LNCaP clone FGC (cell line): Measurements from ENCODE around the gene APLF.

ENCODE experiments used
- DNase-seq: peaks from one replicate; pipeline ENCODE4 v3.0.0-alpha.2; 2011; ENCODE audit warnings: low read depth
- H3K4me3 ChIP-seq: 2 replicates; pipeline ENCODE4 v1.5.1; 2011; ENCODE audit warnings: mild to moderate bottlenecking, low read depth, low read length, control low read depth
- TF ChIP-seq, protein P1 (sequence below): IDR thresholded peaks from 2 replicates; pipeline ENCODE4 v1.5.1; 2012; ENCODE audit warnings: mild to moderate bottlenecking; ENCODE audit not compliant: control insufficient read depth, insufficient read depth; ENCODE audit errors: extremely low read depth

The APLF gene

GRCh38 chr2:68505603-68506159 lies 38.3 kb downstream of the APLF start:
- TF ChIP-seq, protein P1, sequence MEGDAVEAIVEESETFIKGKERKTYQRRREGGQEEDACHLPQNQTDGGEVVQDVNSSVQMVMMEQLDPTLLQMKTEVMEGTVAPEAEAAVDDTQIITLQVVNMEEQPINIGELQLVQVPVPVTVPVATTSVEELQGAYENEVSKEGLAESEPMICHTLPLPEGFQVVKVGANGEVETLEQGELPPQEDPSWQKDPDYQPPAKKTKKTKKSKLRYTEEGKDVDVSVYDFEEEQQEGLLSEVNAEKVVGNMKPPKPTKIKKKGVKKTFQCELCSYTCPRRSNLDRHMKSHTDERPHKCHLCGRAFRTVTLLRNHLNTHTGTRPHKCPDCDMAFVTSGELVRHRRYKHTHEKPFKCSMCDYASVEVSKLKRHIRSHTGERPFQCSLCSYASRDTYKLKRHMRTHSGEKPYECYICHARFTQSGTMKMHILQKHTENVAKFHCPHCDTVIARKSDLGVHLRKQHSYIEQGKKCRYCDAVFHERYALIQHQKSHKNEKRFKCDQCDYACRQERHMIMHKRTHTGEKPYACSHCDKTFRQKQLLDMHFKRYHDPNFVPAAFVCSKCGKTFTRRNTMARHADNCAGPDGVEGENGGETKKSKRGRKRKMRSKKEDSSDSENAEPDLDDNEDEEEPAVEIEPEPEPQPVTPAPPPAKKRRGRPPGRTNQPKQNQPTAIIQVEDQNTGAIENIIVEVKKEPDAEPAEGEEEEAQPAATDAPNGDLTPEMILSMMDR: no peak
- DNase-seq: no peak
- no peak overlapping the region for H3K4me3 ChIP-seq

GRCh38 chr2:68506170-68506569 lies 38.8 kb downstream of the APLF start:
- H3K4me3 ChIP-seq: no peak overlapping the region
- TF ChIP-seq, protein P1: no peak
- DNase-seq: no peak

DNA sequence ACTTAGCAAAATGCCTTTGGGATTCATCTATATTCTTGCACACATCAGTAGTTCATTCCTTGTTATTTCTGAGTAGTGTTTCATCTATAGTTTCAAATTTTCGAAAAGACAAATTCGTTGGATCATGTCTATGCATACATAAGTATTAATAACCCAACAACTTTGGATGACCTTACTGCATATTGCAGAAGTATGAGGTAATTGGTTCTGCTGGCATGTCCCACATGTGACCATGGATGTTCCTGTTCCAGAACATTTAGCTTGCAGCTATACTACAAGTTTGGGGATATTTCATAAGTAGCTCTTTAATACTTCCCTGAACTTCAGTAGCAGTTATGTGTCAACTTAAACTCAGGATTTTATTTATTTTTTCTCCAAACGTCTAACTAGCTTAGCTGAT lies 44.9 kb downstream of the APLF start:
- no peak for DNase-seq
- TF ChIP-seq, protein P1: no peak
- H3K4me3 ChIP-seq: no peak overlapping the region

DNA sequence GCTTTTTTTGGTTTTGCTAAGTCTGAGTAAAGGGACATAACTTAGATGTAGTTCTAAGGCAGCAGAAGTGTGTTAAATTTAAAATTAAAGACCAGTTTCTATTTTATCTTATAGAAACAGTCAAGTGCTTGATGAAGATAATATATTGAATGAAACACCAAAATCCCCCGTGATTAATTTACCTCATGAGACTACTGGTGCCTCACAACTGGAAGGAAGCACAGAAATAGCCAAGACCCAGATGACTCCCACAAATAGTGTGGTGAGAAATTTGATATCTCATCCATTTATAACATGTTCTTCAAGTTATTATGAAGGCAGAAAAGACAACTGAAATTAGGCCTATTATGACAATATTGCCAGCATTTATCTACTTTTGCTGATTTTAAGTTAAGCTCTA lies 45.6 kb downstream of the APLF start:
- TF ChIP-seq, protein P1: no peak
- DNase-seq: no peak

GRCh38 chr2:68514316-68514929 lies 47.0 kb downstream of the APLF start:
- no peak overlapping the region for H3K4me3 ChIP-seq
- TF ChIP-seq, protein P1: no peak
- no peak for DNase-seq

More for the DNA sequence above, 45.6 kb downstream of the APLF start:
- H3K4me3 ChIP-seq: no peak overlapping the region

DNA sequence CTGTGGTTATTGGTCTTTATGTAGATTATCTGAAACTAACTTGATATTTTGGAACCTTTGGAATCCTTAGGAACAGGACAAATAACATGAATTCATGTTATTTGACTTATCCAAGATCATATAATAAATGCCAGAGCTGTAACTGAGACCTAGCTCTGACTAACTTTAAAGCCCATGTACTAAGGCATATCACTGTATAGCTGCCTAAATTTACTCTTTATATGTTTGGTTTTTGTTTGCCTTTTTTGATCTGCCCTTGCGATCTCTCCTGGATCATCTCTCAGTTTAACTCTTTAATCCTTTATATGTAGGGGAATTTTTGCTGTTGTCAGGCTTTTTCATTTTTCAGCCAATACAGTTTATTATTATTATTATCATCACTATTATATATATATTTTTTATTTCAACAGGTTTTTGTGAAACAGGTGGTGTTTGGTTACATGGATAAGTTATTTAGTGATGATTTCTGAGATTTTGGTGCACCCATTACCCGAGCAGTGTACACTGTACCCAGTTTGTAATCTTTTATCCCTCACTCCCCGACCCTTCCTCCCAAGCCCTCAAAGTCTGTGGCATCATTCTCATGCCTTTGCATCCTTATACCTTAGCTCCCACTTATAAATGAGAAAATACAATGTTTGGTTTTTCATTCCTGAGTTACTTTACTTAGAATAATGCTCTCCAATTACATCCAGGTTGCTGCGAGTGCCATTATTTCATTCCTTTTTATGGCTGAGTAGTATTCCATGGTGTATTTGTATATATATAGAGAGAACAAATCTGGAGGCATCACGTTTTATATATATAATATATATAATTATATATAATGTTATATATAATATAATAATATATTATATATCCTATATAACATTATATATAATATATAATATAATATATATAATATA lies 48.9 kb downstream of the APLF start:
- TF ChIP-seq, protein P1: no peak
- no peak overlapping the region for H3K4me3 ChIP-seq
- DNase-seq: no peak
